Liver (tissue), 9 donors: ENCODE data around the gene ADCY10. TPM values are rescaled to one million over a fixed set of nuclear protein-coding genes. Genes with fewer than 3 reads are reported as not detected.

ENCODE experiments used
- DNase-seq: peaks from one replicate; pipeline ENCODE4 v3.0.0-alpha.2; 2017; ENCODE audit warnings: low spot score
- H3K27ac ChIP-seq, 2 donors: one replicate each; pipeline ENCODE4 v1.7.0; 2013; ENCODE audit warnings: inconsistent platforms in 2 of 2, low read length in 2 of 2, control low read depth in 1 of 2, low read depth in 1 of 2, mild to moderate bottlenecking in 1 of 2
- H3K27me3 ChIP-seq, 4 donors: one replicate each; pipeline versions ENCODE4 v1.6.1 to v1.7.0; 2013; ENCODE audit warnings: low read length in 3 of 4, inconsistent platforms in 1 of 4, mild to moderate bottlenecking in 1 of 4, moderate library complexity in 1 of 4; ENCODE audit not compliant: control insufficient read depth in 4 of 4, insufficient read depth in 4 of 4
- H3K36me3 ChIP-seq, 4 donors: one replicate each; pipeline versions ENCODE4 v1.6.1 to v1.7.0; 2013; ENCODE audit warnings: low read length in 3 of 4, mild to moderate bottlenecking in 3 of 4, low read depth in 1 of 4, moderate library complexity in 1 of 4; ENCODE audit not compliant: control insufficient read depth in 4 of 4, insufficient read depth in 3 of 4
- H3K4me1 ChIP-seq, 4 donors: one replicate each; pipeline versions ENCODE4 v1.6.1 to v1.7.0; 2013; ENCODE audit warnings: low read length in 3 of 4, mild to moderate bottlenecking in 3 of 4, moderate library complexity in 1 of 4; ENCODE audit not compliant: control insufficient read depth in 4 of 4, insufficient read depth in 4 of 4
- H3K4me3 ChIP-seq, 3 donors: one replicate each; pipeline versions ENCODE4 v1.6.1 to v1.7.0; 2013; ENCODE audit warnings: low read length in 3 of 3, control low read depth in 1 of 3, low read depth in 1 of 3, mild to moderate bottlenecking in 1 of 3
- H3K9ac ChIP-seq, 2 donors: one replicate each; pipeline ENCODE4 v1.7.0; 2013; ENCODE audit warnings: low read length in 2 of 2, mild to moderate bottlenecking in 2 of 2, moderate library complexity in 2 of 2, control low read depth in 1 of 2, low read depth in 1 of 2
- H3K9me3 ChIP-seq, 4 donors: one replicate each; pipeline versions ENCODE4 v1.6.1 to v1.7.0; 2013; ENCODE audit warnings: low read length in 3 of 4; ENCODE audit not compliant: control insufficient read depth in 4 of 4
- ATF3 ChIP-seq: IDR thresholded peaks from 2 replicates; pipeline ENCODE4 v1.6.1; 2016; ENCODE audit warnings: antibody characterized with exemption
- EGR1 ChIP-seq, 2 donors: IDR thresholded peaks; 2 replicates each; pipeline ENCODE4 v1.6.1; 2016 to 2018; ENCODE audit warnings: antibody characterized with exemption in 2 of 2, low read depth in 2 of 2
- FOXA1 ChIP-seq: IDR thresholded peaks from 2 replicates; pipeline ENCODE4 v1.6.1; 2016; ENCODE audit warnings: antibody characterized with exemption
- FOXA2 ChIP-seq: IDR thresholded peaks from 2 replicates; pipeline ENCODE4 v1.6.1; 2016; ENCODE audit warnings: antibody characterized with exemption
- GABPA ChIP-seq, 2 donors: IDR thresholded peaks in 1 of 2; conservative IDR thresholded peaks in 1 of 2; 2 replicates each; pipeline ENCODE4 v1.6.1; 2016; ENCODE audit warnings: antibody characterized with exemption in 2 of 2, mild to moderate bottlenecking in 1 of 2, moderate library complexity in 1 of 2
- HNF4A ChIP-seq, 2 donors: conservative IDR thresholded peaks; 2 replicates each; pipeline ENCODE4 v1.6.1; 2016; ENCODE audit warnings: antibody characterized with exemption in 2 of 2, mild to moderate bottlenecking in 2 of 2
- HNF4G ChIP-seq: IDR thresholded peaks from 2 replicates; pipeline ENCODE4 v1.6.1; 2016; ENCODE audit warnings: antibody characterized with exemption
- JUND ChIP-seq, 2 donors: IDR thresholded peaks; 2 replicates each; pipeline ENCODE4 v1.6.1; 2016; ENCODE audit warnings: antibody characterized with exemption in 2 of 2
- NR2F2 ChIP-seq: IDR thresholded peaks from 2 replicates; pipeline ENCODE4 v1.6.1; 2016; ENCODE audit warnings: antibody characterized with exemption
- RAD21 ChIP-seq, 2 donors: IDR thresholded peaks; 2 replicates each; pipeline ENCODE4 v1.6.1; 2016; ENCODE audit warnings: antibody characterized with exemption in 2 of 2, mild to moderate bottlenecking in 2 of 2
- REST ChIP-seq: IDR thresholded peaks from 2 replicates; pipeline ENCODE4 v1.6.1; 2016; ENCODE audit warnings: antibody characterized with exemption, mild to moderate bottlenecking
- RXRA ChIP-seq, 2 donors: IDR thresholded peaks; 2 replicates each; pipeline ENCODE4 v1.6.1; 2017 to 2018; ENCODE audit warnings: antibody characterized with exemption in 2 of 2, mild to moderate bottlenecking in 1 of 2
- SP1 ChIP-seq: IDR thresholded peaks from 2 replicates; pipeline ENCODE4 v1.6.1; 2018; ENCODE audit warnings: antibody characterized with exemption, mild to moderate bottlenecking
- TAF1 ChIP-seq: conservative IDR thresholded peaks from 2 replicates; pipeline ENCODE4 v1.6.1; 2016; ENCODE audit warnings: antibody characterized with exemption, mild to moderate bottlenecking
- YY1 ChIP-seq: IDR thresholded peaks from 2 replicates; pipeline ENCODE4 v1.6.1; 2016; ENCODE audit warnings: antibody characterized with exemption, mild to moderate bottlenecking
- WGBS: extraction: QIAGEN DNeasy Blood & Tissue Kit; methylation state at CpG from one replicate; pipeline ENCODE4 v1.1.7; 2013; 5-methylcytosine and 5-hydroxymethylcytosine counted together
- polyA plus RNA-seq, 2 donors: library from polyadenylated mRNA; stranded (reverse) in 1 of 2; unstranded in 1 of 2; fragments of 200-250 nt in 1 of 2; fragments of >200 nt in 1 of 2; fragmentation: Nextera tagmentation in 1 of 2; extraction: Ambion mirVana in 1 of 2; gene quantifications; one replicate each; pipeline versions ENCODE4 v1.2.1 to v1.2.3, GENCODE V29; 2013 to 2015
- total RNA-seq, 2 donors: library from RNA; depleted of rRNA; stranded (reverse); fragments of >200 nt; gene quantifications; one replicate each; pipeline ENCODE4 v1.2.3, GENCODE V29; 2014
- TF ChIP-seq, protein P1 (sequence below): fragments of 150-350 bp; IDR thresholded peaks from 2 replicates; pipeline ENCODE4 v1.5.1; 2017; ENCODE audit warnings: improper control_type of control experiment, low read depth, low read length; ENCODE audit not compliant: missing input control
- TF ChIP-seq, protein P2 (sequence below): IDR thresholded peaks from 2 replicates; pipeline ENCODE4 v1.6.1; 2016; ENCODE audit warnings: antibody characterized with exemption
- TF ChIP-seq, protein P3 (sequence below): IDR thresholded peaks from 2 replicates; pipeline ENCODE4 v1.6.1; 2016; ENCODE audit warnings: antibody characterized with exemption
- donor health status: healthy.
- donor health status: healthy.
- donor health status: healthy.
- donor health status: healthy.
- donor health status: healthy.

ADCY10 gene
- total and polyA plus RNA-seq, 4 donors = 0.89 to 4.7 (median 2.3) TPM

DNA sequence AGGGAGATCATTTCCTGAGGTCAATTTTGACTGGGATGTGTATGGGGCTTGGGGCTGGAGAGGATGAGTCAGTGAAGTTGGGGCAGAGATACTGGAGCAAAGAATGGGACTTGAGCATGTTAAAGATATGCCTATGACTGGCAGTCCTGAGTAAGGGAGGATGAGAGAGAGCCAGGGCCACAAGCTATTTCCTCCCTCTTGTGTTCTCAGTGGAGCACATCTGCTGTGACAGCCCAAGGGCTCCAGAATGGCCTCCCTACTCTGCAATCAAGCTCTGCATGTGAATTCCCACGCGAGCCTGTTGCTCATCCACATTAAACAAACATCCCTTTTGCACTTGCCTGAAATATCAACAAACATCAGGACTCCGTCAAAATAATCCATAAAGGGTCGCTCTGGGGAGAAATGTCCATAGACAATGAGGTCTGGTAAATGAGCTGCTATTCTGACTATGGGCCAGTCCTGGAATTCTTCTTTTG, 9.2 kb downstream of the ADCY10 start:
- TF ChIP-seq GABPA (IDR thresholded peaks at IDR 0.05 in 1 of 2, conservative IDR thresholded peaks at IDR 0.05 in 1 of 2) = no peak
- peak in 1 of 2 donors; percentile 11 for TF ChIP-seq HNF4A (conservative IDR thresholded peaks at IDR 0.05)
- peak; percentile 52 for TF ChIP-seq FOXA2
- TF ChIP-seq RXRA (IDR thresholded peaks at IDR 0.05) = peak; percentile 6 to 9
- peak; percentile 45 for TF ChIP-seq YY1
- H3K9me3 ChIP-seq = no peaks in the 10 kb centered on the region
- H3K9ac ChIP-seq = no peak overlapping the region
- no peak for DNase-seq
- no peaks in the 10 kb centered on the region for H3K27me3 ChIP-seq
- WGBS = 24% methylated on average over 4 of the region's 4 CpGs
- H3K4me1 ChIP-seq = peaks cover 4 to 18% (median 7%) of the 10 kb centered on the region in 4 donors
- H3K27ac ChIP-seq = peak overlapping the region; percentile 71 to 73
- no peaks in the 10 kb centered on the region for H3K36me3 ChIP-seq
- H3K4me3 ChIP-seq = no peak overlapping the region

GRCh38 chr1:167900907-167901306, 13.0 kb downstream of the ADCY10 start:
- no peak overlapping the region for H3K27ac ChIP-seq
- H3K9ac ChIP-seq = no peak overlapping the region
- no peaks in the 10 kb centered on the region for H3K9me3 ChIP-seq
- DNase-seq = no peak
- H3K36me3 ChIP-seq = no peaks in the 10 kb centered on the region
- H3K4me1 ChIP-seq = peaks cover 4 to 31% (median 16%) of the 10 kb centered on the region in 4 donors
- TF ChIP-seq JUND (IDR thresholded peaks at IDR 0.05) (no peak), SP1 (no peak), EGR1 (IDR thresholded peaks at IDR 0.05; ENCODE audit: low read depth in 2 of 2) (no peak), HNF4A (conservative IDR thresholded peaks at IDR 0.05) (no peak), TAF1 (no peak), GABPA (IDR thresholded peaks at IDR 0.05 in 1 of 2, conservative IDR thresholded peaks at IDR 0.05 in 1 of 2) (no peak), FOXA1 (no peak), HNF4G (no peak), YY1 (no peak), RXRA (IDR thresholded peaks at IDR 0.05) (no peak), FOXA2 (no peak), ATF3 (no peak), REST (no peak), NR2F2 (no peak), RAD21 (IDR thresholded peaks at IDR 0.05) (no peak)
- TF ChIP-seq, protein P1, sequence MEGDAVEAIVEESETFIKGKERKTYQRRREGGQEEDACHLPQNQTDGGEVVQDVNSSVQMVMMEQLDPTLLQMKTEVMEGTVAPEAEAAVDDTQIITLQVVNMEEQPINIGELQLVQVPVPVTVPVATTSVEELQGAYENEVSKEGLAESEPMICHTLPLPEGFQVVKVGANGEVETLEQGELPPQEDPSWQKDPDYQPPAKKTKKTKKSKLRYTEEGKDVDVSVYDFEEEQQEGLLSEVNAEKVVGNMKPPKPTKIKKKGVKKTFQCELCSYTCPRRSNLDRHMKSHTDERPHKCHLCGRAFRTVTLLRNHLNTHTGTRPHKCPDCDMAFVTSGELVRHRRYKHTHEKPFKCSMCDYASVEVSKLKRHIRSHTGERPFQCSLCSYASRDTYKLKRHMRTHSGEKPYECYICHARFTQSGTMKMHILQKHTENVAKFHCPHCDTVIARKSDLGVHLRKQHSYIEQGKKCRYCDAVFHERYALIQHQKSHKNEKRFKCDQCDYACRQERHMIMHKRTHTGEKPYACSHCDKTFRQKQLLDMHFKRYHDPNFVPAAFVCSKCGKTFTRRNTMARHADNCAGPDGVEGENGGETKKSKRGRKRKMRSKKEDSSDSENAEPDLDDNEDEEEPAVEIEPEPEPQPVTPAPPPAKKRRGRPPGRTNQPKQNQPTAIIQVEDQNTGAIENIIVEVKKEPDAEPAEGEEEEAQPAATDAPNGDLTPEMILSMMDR = no peak
- TF ChIP-seq, protein P2, sequence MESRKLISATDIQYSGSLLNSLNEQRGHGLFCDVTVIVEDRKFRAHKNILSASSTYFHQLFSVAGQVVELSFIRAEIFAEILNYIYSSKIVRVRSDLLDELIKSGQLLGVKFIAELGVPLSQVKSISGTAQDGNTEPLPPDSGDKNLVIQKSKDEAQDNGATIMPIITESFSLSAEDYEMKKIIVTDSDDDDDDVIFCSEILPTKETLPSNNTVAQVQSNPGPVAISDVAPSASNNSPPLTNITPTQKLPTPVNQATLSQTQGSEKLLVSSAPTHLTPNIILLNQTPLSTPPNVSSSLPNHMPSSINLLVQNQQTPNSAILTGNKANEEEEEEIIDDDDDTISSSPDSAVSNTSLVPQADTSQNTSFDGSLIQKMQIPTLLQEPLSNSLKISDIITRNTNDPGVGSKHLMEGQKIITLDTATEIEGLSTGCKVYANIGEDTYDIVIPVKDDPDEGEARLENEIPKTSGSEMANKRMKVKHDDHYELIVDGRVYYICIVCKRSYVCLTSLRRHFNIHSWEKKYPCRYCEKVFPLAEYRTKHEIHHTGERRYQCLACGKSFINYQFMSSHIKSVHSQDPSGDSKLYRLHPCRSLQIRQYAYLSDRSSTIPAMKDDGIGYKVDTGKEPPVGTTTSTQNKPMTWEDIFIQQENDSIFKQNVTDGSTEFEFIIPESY = no peak
- TF ChIP-seq, protein P3, sequence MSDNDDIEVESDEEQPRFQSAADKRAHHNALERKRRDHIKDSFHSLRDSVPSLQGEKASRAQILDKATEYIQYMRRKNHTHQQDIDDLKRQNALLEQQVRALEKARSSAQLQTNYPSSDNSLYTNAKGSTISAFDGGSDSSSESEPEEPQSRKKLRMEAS = no peak
- WGBS = 89% methylated on average over 4 of the region's 4 CpGs
- H3K4me3 ChIP-seq = no peak overlapping the region
- no peaks in the 10 kb centered on the region for H3K27me3 ChIP-seq
